IMR-90 (cell line): ENCODE measurements around the gene ASTL. TPM values are rescaled to one million over a fixed set of nuclear protein-coding genes. Genes with fewer than 3 reads are reported as not detected.

Experiments used
- ATAC-seq: fragments of 200-7000 bp; cut with Tn5 transposase; 2 replicates; pipeline ENCODE4 v1.9.1; 2020; ENCODE audit warnings: low read depth, mild to moderate bottlenecking, moderate library complexity
- BruUV-seq: library from RNA; stranded (reverse); fragments of 400-500 nt; replicated peaks from 2 replicates; lab custom pipeline; 2021; lab: Mats Ljungman, UMichigan
- CTCF ChIA-PET: fragments of 300-600 bp; formaldehyde crosslinking; extraction: SDS; loops from one replicate; lab custom pipeline; 2021; ENCODE audit warnings: antibody characterized with exemption; lab: Yijun Ruan, JAX
- POLR2A ChIA-PET: fragments of 300-600 bp; sonication (Branson Sonifier 250); formaldehyde crosslinking; loops from one replicate; lab custom pipeline; 2022; ENCODE audit warnings: antibody characterized with exemption; ENCODE audit not compliant: unreplicated experiment; lab: Charles Lee
- DNase-seq: peaks from one replicate; pipeline ENCODE4 v3.0.0; 2013
- H2AFZ ChIP-seq: replicated peaks from 2 replicates; pipeline ENCODE3; 2013; ENCODE audit warnings: low read length, mild to moderate bottlenecking; ENCODE audit not compliant: poor library complexity
- H2AK5ac ChIP-seq: 2 replicates; pipeline ENCODE4 v1.6.1; 2013; ENCODE audit warnings: low read depth, low read length, inconsistent platforms
- H2AK9ac ChIP-seq: replicated peaks from 2 replicates; pipeline ENCODE3; 2013; ENCODE audit warnings: mild to moderate bottlenecking, low read depth, low read length, moderate library complexity; ENCODE audit not compliant: poor library complexity
- H2BK120ac ChIP-seq: 2 replicates; pipeline ENCODE4 v1.6.1; 2013; ENCODE audit warnings: low read depth, low read length, inconsistent platforms
- H2BK15ac ChIP-seq: 3 replicates; pipeline ENCODE4 v1.6.1; 2013; ENCODE audit warnings: low read depth, low read length, inconsistent platforms
- H2BK20ac ChIP-seq: 2 replicates; pipeline ENCODE4 v1.6.1; 2013; ENCODE audit warnings: low read depth, mild to moderate bottlenecking, inconsistent platforms, low read length, moderate library complexity
- H2BK5ac ChIP-seq: 2 replicates; pipeline ENCODE4 v1.6.1; 2013; ENCODE audit warnings: mild to moderate bottlenecking, low read depth, low read length, inconsistent platforms; ENCODE audit not compliant: poor library complexity, severe bottlenecking
- H3K14ac ChIP-seq: replicated peaks from 2 replicates; pipeline ENCODE4 v1.6.1; 2013; ENCODE audit warnings: low read depth, low read length, inconsistent platforms
- H3K18ac ChIP-seq: 2 replicates; pipeline ENCODE4 v1.6.1; 2013; ENCODE audit warnings: low read depth, low read length, control low read depth
- H3K23ac ChIP-seq: 2 replicates; pipeline ENCODE4 v1.6.1; 2013; ENCODE audit warnings: low read depth, low read length, inconsistent platforms
- H3K27ac ChIP-seq: 2 replicates; pipeline ENCODE4 v1.5.1; 2013; ENCODE audit warnings: mild to moderate bottlenecking, control low read depth, low read length; ENCODE audit not compliant: insufficient read depth
- H3K27me3 ChIP-seq: 2 replicates; pipeline ENCODE4 v1.6.1; 2013; ENCODE audit warnings: low read length; ENCODE audit not compliant: control insufficient read depth, insufficient read depth
- H3K36me3 ChIP-seq: 2 replicates; pipeline ENCODE4 v1.6.1; 2013; ENCODE audit warnings: low read length, mixed read lengths; ENCODE audit not compliant: control insufficient read depth, insufficient read depth
- H3K4ac ChIP-seq: 2 replicates; pipeline ENCODE4 v1.6.1; 2013; ENCODE audit warnings: low read depth, low read length, inconsistent platforms
- H3K4me1 ChIP-seq: 2 replicates; pipeline ENCODE4 v1.6.1; 2013; ENCODE audit warnings: low read length, mixed read lengths; ENCODE audit not compliant: control insufficient read depth, insufficient read depth
- H3K4me2 ChIP-seq: 2 replicates; pipeline ENCODE4 v1.6.1; 2013; ENCODE audit warnings: low read depth, mild to moderate bottlenecking, control low read depth, low read length, moderate library complexity
- H3K4me3 ChIP-seq: 2 replicates; pipeline ENCODE4 v1.5.1; 2013; ENCODE audit warnings: low read depth, mild to moderate bottlenecking, control low read depth, low read length, moderate library complexity; ENCODE audit not compliant: insufficient read depth
- H3K56ac ChIP-seq: 2 replicates; pipeline ENCODE4 v1.6.1; 2013; ENCODE audit warnings: low read length, inconsistent platforms; ENCODE audit not compliant: insufficient read depth; ENCODE audit errors: extremely low read depth
- H3K79me1 ChIP-seq, 2 experiments: 2 replicates each; pipeline ENCODE4 v1.6.1; 2013; ENCODE audit warnings: low read length in 2 of 2, inconsistent platforms in 1 of 2, low read depth in 1 of 2
- H3K9ac ChIP-seq: 2 replicates; pipeline ENCODE4 v1.6.1; 2013; ENCODE audit warnings: low read depth, low read length, control low read depth
- H3K9me1 ChIP-seq: 2 replicates; pipeline ENCODE4 v1.6.1; 2013; ENCODE audit warnings: low read length, inconsistent platforms; ENCODE audit not compliant: insufficient read depth
- H3K9me3 ChIP-seq: 2 replicates; pipeline ENCODE4 v1.6.1; 2013; ENCODE audit warnings: low read length; ENCODE audit not compliant: control insufficient read depth, insufficient read depth
- H4K20me1 ChIP-seq: 2 replicates; pipeline ENCODE4 v1.6.1; 2013; ENCODE audit warnings: low read length, inconsistent platforms; ENCODE audit not compliant: insufficient read depth
- H4K5ac ChIP-seq: 2 replicates; pipeline ENCODE4 v1.6.1; 2013; ENCODE audit warnings: mild to moderate bottlenecking, low read depth, low read length, control low read depth
- H4K8ac ChIP-seq, 2 experiments: 2 replicates each; pipeline ENCODE4 v1.6.1; 2013; ENCODE audit warnings: low read depth in 2 of 2, low read length in 2 of 2, control low read depth in 1 of 2, inconsistent platforms in 1 of 2
- H4K91ac ChIP-seq: 2 replicates; pipeline ENCODE4 v1.6.1; 2013; ENCODE audit warnings: low read depth, low read length, inconsistent platforms; ENCODE audit not compliant: insufficient read depth
- BHLHE40 ChIP-seq: fragments of 150-350 bp; IDR thresholded peaks from 2 replicates; pipeline ENCODE4 v1.6.1; 2016; ENCODE audit warnings: mild to moderate bottlenecking, low read depth, low read length
- CHD1 ChIP-seq: IDR thresholded peaks from 2 replicates; pipeline ENCODE4 v1.6.1; 2012; ENCODE audit warnings: low read depth, low read length, improper control_type of control experiment
- CTCF ChIP-seq: conservative IDR thresholded peaks from 2 replicates; pipeline ENCODE4 v1.5.1; 2012; ENCODE audit warnings: mild to moderate bottlenecking, low read depth, low read length, improper control_type of control experiment
- ELK1 ChIP-seq: fragments of 150-350 bp; IDR thresholded peaks from 2 replicates; pipeline ENCODE4 v1.6.1; 2016; ENCODE audit warnings: low read depth, mild to moderate bottlenecking, low read length, moderate library complexity, borderline replicate concordance
- MAZ ChIP-seq: IDR thresholded peaks from 2 replicates; pipeline ENCODE4 v1.6.1; 2012; ENCODE audit warnings: low read depth, mild to moderate bottlenecking, low read length, improper control_type of control experiment, moderate library complexity, borderline replicate concordance
- RCOR1 ChIP-seq: IDR thresholded peaks from 2 replicates; pipeline ENCODE4 v1.6.1; 2012; ENCODE audit warnings: mild to moderate bottlenecking, low read length, improper control_type of control experiment; ENCODE audit not compliant: insufficient replicate concordance
- RFX5 ChIP-seq: IDR thresholded peaks from 2 replicates; pipeline ENCODE4 v1.8.0; 2012; ENCODE audit warnings: low read depth, mild to moderate bottlenecking, low read length, moderate library complexity
- SMC3 ChIP-seq: fragments of 150-350 bp; IDR thresholded peaks from 2 replicates; pipeline ENCODE4 v1.6.1; 2016; ENCODE audit warnings: low read depth, mild to moderate bottlenecking, antibody characterized with exemption, low read length, moderate library complexity
- USF2 ChIP-seq: fragments of 150-350 bp; IDR thresholded peaks from 2 replicates; pipeline ENCODE4 v1.6.1; 2017; ENCODE audit warnings: mild to moderate bottlenecking, antibody characterized with exemption, low read length, low read depth
- WGBS, 2 experiments: methylation state at CpG; one replicate each; pipeline versions ENCODE4 v1.1.5 to v1.1.7; 2013; ENCODE audit warnings: missing lambda C conversion rate in 2 of 2; ENCODE audit not compliant: insufficient read length in 1 of 2; ENCODE audit errors: extremely low coverage in 2 of 2; 5-methylcytosine and 5-hydroxymethylcytosine counted together
- dilution Hi-C: fragments of 300-500 bp; cut with HindIII; formaldehyde crosslinking; loops from one replicate; pipeline ENCODE4 v1.14.3; 2018; ENCODE audit warnings: low sequenced_read_pairs; ENCODE audit not compliant: unreplicated experiment
- in situ Hi-C: fragments of 300-500 bp; cut with MboI; formaldehyde crosslinking; loops from 3 replicates; pipeline ENCODE4 v1.14.3; 2019; ENCODE audit warnings: low sequenced_read_pairs, inconsistent platforms, mixed read lengths
- intact Hi-C: fragments of 100-400 bp; cut with micrococcal nuclease; formaldehyde crosslinking; loops from 2 replicates; pipeline ENCODE4 v1.10.0; 2022
- polyA plus RNA-seq, 3 experiments: library from polyadenylated mRNA; depleted of rRNA; stranded (reverse); fragments of >200 nt; gene quantifications; 2 replicates each; pipeline ENCODE4 v1.2.3, GENCODE V29; 2012; ENCODE audit warnings: low replicate concordance in 1 of 3
- total RNA-seq: library from RNA; depleted of rRNA; stranded (reverse); fragments of >200 nt; gene quantifications from 2 replicates; pipeline ENCODE4 v1.2.3, GENCODE V29; 2012

ASTL gene
- total and polyA plus RNA-seq, 2 of the 4 experiments (the other 2 are of a cell fraction): not detected

- no TSS peak for BruUV-seq
- no peak overlapping the region for H3K4ac ChIP-seq
- ATAC-seq: no peak
- no peaks in the 10 kb centered on the region for H3K36me3 ChIP-seq
- POLR2A ChIA-PET: no interaction called here
- DNase-seq: no peak
- in situ Hi-C loops (no loop called here), intact Hi-C loops (no loop called here), dilution Hi-C loops (no loop called here)
- no CpG with 5 or more reads among the region's 7 CpGs for WGBS, 2 experiments
- H3K27me3 ChIP-seq: peaks cover 11% of the 10 kb centered on the region
- H4K8ac ChIP-seq: no peak overlapping the region
- no peak overlapping the region for H4K5ac ChIP-seq
- H3K4me3 ChIP-seq: no peak overlapping the region
- no peak overlapping the region for H2BK5ac ChIP-seq
- H2AK5ac ChIP-seq: no peak overlapping the region
- no peaks in the 10 kb centered on the region for H3K9me1 ChIP-seq
- H3K4me2 ChIP-seq: no peak overlapping the region
- no peaks in the 10 kb centered on the region for H4K20me1 ChIP-seq
- no peak overlapping the region for H3K27ac ChIP-seq
- no peak overlapping the region for H3K23ac ChIP-seq
- H3K4me1 ChIP-seq: peaks cover 2% of the 10 kb centered on the region; the same call in 1 of the 2 replicates
- H4K91ac ChIP-seq: no peak overlapping the region
- CTCF ChIA-PET: no interaction called here
- no peak for TF ChIP-seq RFX5
- TF ChIP-seq CTCF: no peak
- no peak for TF ChIP-seq ELK1
- no peak for TF ChIP-seq RCOR1
- no peak for TF ChIP-seq USF2
- no peak for TF ChIP-seq SMC3
- no peak for TF ChIP-seq MAZ
- TF ChIP-seq BHLHE40: no peak
- no peak for TF ChIP-seq CHD1
- no peak overlapping the region for H2AK9ac ChIP-seq
- H2BK120ac ChIP-seq: no peak overlapping the region
- no peak overlapping the region for H3K9ac ChIP-seq
- H3K56ac ChIP-seq: no peak overlapping the region
- H2AFZ ChIP-seq: no peak overlapping the region
- no peak overlapping the region for H2BK15ac ChIP-seq
- H2BK20ac ChIP-seq: no peak overlapping the region
- H3K9me3 ChIP-seq: no peaks in the 10 kb centered on the region
- H3K18ac ChIP-seq: no peak overlapping the region
- H3K14ac ChIP-seq: no peak overlapping the region
- no peaks in the 10 kb centered on the region for H3K79me1 ChIP-seq
Observed at GRCh38 chr2:96097951-96098823, 40.1 kb downstream of the ASTL start.
